ENCODE measurements around the gene SLC6A19.

Gene SLC6A19

DNA sequence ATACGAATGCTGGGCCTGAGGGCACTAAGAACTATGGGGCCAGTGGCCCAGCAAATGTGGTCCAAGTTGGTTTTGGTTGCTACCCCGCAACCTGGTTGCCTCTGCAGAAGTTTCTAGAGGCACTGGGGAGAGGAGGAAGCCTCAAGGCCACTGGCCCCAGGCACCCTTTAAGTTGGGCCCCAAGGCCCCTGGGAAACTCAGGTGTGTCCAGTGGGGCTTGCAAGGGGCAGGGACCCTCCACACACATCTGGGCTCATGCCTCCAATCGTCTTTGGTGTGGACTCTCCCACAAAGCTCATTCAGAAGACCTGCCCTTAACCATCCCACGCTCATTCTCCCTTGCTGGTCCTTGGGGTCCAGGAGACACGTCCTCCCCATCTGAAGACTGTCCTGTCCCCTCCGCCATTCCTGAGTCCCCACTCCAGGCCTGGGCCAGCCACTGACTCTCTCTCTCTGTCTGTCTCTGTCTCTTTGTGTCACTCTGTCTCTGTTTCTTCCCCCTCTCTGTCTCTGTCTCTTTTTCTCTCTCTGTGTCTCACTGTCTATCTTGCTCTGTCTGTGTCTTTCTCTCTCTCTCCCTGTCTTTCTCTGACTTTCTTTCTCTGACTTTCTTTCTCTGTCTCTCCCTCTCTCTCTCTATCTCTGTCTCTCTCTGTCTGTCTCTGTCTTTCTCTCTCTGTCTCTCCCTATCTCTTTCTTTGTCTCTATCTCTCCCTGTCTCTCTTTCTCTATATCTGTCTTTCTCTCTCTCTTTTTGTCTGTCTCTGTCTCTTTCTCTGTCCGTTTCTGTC lies 3.3 kb upstream of the SLC6A19 start:
- H3K27me3 ChIP-seq (ENCODE audit: low read length) = no peaks in the 10 kb centered on the region
- no peaks in the 10 kb centered on the region for H3K36me3 ChIP-seq (ENCODE audit: low read length)
- H3K9me3 ChIP-seq (ENCODE audit: insufficient read depth, low read length) = no peaks in the 10 kb centered on the region
- no peak overlapping the region for H3K27ac ChIP-seq (ENCODE audit: low read depth, low read length)
- H3K79me2 ChIP-seq (ENCODE audit: insufficient read depth, low read length) = no peaks in the 10 kb centered on the region
- no peaks in the 10 kb centered on the region for H4K20me1 ChIP-seq (ENCODE audit: low read depth, low read length)
- H3K4me3 ChIP-seq (ENCODE audit: insufficient read depth, low read length, poor library complexity, severe bottlenecking) = no peak overlapping the region
- TF ChIP-seq CTCF (IDR thresholded peaks at IDR 0.05; ENCODE audit: insufficient read depth, low read length, poor library complexity, severe bottlenecking) (no peak), EZH2phosphoT487 (conservative IDR thresholded peaks at IDR 0.05; ENCODE audit: low read length) (no peak)
- no peak overlapping the region for H3K4me2 ChIP-seq (ENCODE audit: low read depth, low read length, poor library complexity, severe bottlenecking)
- H3K9me2 ChIP-seq (replicated peaks; ENCODE audit: insufficient read depth, low read length) = no peaks in the 10 kb centered on the region
- no peaks in the 10 kb centered on the region for H3F3A ChIP-seq (ENCODE audit: insufficient read depth)
- H3K9ac ChIP-seq (ENCODE audit: low read length) = no peak overlapping the region
- H2AFZ ChIP-seq (ENCODE audit: low read depth, low read length, severe bottlenecking) = no peak overlapping the region

GRCh38 chr5:1199340-1199648 lies 2.1 kb upstream of the SLC6A19 start:
- H3K79me2 ChIP-seq (ENCODE audit: insufficient read depth, low read length) = no peaks in the 10 kb centered on the region
- H3K27me3 ChIP-seq (ENCODE audit: low read length) = no peaks in the 10 kb centered on the region
- TF ChIP-seq CTCF (IDR thresholded peaks at IDR 0.05; ENCODE audit: insufficient read depth, low read length, poor library complexity, severe bottlenecking) (no peak), EZH2phosphoT487 (conservative IDR thresholded peaks at IDR 0.05; ENCODE audit: low read length) (no peak)
- H3K9ac ChIP-seq (ENCODE audit: low read length) = no peak overlapping the region
- no peaks in the 10 kb centered on the region for H4K20me1 ChIP-seq (ENCODE audit: low read depth, low read length)
- no peaks in the 10 kb centered on the region for H3F3A ChIP-seq (ENCODE audit: insufficient read depth)
- H2AFZ ChIP-seq (ENCODE audit: low read depth, low read length, severe bottlenecking) = no peak overlapping the region
- H3K27ac ChIP-seq (ENCODE audit: low read depth, low read length) = no peak overlapping the region
- no peak overlapping the region for H3K4me2 ChIP-seq (ENCODE audit: low read depth, low read length, poor library complexity, severe bottlenecking)
- H3K4me3 ChIP-seq (ENCODE audit: insufficient read depth, low read length, poor library complexity, severe bottlenecking) = no peak overlapping the region
- H3K9me3 ChIP-seq (ENCODE audit: insufficient read depth, low read length) = no peaks in the 10 kb centered on the region
- H3K36me3 ChIP-seq (ENCODE audit: low read length) = no peaks in the 10 kb centered on the region
- no peaks in the 10 kb centered on the region for H3K9me2 ChIP-seq (replicated peaks; ENCODE audit: insufficient read depth, low read length)

GRCh38 chr5:1199649-1200494 lies 1.5 kb upstream of the SLC6A19 start:
- Histone ChIP-seq H3K36me3 (ENCODE audit: low read length) (no peaks in the 10 kb centered on the region), H3K27me3 (ENCODE audit: low read length) (no peaks in the 10 kb centered on the region), H3K9me2 (replicated peaks; ENCODE audit: insufficient read depth, low read length) (no peaks in the 10 kb centered on the region), H3K4me2 (ENCODE audit: low read depth, low read length, poor library complexity, severe bottlenecking) (no peak overlapping the region), H3F3A (ENCODE audit: insufficient read depth) (no peaks in the 10 kb centered on the region), H3K4me3 (ENCODE audit: insufficient read depth, low read length, poor library complexity, severe bottlenecking) (no peak overlapping the region), H3K79me2 (ENCODE audit: insufficient read depth, low read length) (no peaks in the 10 kb centered on the region), H2AFZ (ENCODE audit: low read depth, low read length, severe bottlenecking) (no peak overlapping the region), H4K20me1 (ENCODE audit: low read depth, low read length) (no peaks in the 10 kb centered on the region), H3K9ac (ENCODE audit: low read length) (no peak overlapping the region), H3K9me3 (ENCODE audit: insufficient read depth, low read length) (no peaks in the 10 kb centered on the region), H3K27ac (ENCODE audit: low read depth, low read length) (no peak overlapping the region)
- no peak for TF ChIP-seq EZH2phosphoT487 (conservative IDR thresholded peaks at IDR 0.05; ENCODE audit: low read length)
- TF ChIP-seq CTCF (IDR thresholded peaks at IDR 0.05; ENCODE audit: insufficient read depth, low read length, poor library complexity, severe bottlenecking) = no peak

All from SU-DHL-6 (cell line).